Measurements from ENCODE around the gene PARL.

Gene PARL, protein sequence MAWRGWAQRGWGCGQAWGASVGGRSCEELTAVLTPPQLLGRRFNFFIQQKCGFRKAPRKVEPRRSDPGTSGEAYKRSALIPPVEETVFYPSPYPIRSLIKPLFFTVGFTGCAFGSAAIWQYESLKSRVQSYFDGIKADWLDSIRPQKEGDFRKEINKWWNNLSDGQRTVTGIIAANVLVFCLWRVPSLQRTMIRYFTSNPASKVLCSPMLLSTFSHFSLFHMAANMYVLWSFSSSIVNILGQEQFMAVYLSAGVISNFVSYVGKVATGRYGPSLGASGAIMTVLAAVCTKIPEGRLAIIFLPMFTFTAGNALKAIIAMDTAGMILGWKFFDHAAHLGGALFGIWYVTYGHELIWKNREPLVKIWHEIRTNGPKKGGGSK

DNA sequence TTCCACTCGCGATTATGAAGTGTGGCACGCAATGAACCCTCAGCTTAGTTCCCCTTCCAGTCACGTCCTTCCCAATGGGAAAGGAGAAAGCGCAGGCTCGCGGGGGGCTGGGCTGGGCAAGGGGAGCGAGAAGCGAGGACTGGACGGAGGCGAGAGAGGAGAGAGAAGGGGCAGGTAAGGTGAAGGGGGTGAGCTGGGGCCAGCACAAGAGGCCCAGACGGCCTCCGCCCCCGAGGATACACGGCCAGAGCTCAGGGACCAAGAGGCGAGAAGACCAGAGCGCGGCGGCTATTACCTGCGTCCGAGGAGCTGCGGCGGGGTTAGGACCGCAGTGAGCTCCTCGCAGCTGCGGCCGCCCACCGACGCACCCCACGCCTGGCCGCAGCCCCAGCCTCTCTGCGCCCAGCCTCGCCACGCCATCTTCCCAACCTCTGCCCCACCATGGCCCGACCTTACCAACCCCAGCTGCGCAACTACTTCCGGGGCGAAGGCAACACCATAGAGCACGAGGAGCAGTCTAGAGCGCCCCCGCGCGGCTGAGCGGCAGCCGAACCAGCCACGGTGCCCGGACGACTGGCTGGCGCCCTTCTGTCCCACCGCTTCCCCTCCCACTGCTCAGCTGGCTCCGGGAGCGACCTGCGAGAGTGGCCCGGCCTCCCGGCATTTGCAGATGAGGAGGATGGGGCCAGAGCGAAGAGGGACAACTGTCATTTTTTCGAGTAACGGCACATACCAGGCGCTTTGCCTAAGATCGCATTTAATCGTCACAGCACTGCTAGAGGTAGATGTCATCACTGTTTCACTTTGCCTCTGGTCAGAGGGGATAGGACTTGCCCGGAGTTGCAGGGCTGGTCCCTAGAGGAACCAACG lies at the start of gene PARL:
PARL (minus strand) TSS at position 454 of the 870 bp plus-strand sequence; CDS start at position 420, 34 bp downstream.
- no peak for FAIRE-seq

DNA sequence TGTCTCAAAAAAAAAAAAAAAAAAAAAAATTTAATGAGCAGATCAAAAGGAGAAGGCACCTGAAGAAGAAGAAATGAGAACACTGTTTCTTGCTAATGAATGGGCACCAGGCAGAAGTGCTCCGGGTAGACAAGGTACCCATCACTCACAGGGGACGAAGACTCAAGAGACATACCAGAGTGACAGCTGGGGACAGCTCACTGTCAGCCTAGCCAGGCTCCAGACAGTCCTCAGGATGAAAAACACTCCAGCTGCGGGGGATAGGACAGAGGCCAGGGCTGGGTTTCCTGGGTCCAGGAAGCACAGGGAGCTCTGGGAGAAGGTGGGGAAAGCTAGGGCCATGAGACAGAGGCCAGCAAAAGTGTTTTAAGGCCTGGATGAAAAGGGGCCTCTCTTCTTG lies 48.5 kb upstream of the PARL start:
- no peak for FAIRE-seq

DNA sequence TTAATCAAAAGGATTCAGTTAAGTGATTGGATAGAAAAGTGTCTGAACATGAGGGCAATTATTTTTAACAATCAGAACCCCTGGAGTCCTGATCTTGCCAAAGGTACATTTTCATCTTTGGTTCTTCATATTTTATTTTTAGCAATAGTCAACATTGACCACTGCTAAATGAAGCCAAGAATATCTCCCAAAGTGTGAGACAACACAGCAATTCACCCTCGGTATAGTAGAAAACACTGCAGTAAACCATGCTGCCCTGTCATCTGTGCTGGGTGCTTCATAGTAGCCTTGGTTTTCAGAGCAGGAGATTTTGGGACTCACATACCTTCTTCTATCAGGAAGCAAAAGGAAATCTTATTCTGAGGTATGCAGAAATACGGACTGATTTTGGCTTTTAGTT lies 47.2 kb upstream of the PARL start:
- FAIRE-seq = no peak

DNA sequence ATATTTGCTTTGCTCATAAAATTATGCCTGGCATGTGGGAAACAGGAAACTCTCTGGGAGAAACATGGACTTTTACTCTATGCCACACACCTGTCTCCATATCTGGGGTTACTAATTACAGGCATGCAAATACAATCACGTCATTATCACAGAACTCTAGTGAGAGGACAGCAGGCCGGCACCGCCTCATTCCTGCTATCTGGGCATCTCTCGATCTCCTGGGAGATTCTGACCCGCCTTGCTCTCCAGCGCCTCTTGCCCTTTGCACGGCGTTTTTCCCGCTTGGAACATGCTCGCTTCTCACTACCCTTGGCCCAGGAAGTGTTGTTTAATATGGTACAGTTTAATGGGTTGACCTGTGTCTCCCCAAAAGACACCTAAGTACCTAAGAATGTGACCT lies 45.4 kb upstream of the PARL start:
- no peak for FAIRE-seq

DNA sequence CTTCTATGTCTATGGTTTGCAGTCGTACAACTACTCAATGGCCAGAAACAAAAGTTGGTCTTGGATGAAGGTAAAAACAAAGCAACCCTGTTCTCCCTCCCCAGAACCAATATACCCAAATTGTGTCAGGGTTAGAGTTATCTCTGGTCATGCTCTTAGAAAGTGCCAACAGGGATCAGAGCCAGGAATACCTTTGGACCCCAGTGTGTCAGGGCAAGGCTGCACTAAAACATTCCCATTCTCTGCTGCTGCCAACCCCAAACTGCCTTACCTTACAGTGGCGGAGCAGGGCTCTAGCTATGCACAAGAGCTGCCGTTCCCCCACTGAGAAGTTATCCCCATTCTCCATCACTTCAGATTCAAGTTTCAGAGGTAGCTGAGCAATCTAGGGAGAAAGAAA lies 42.4 kb upstream of the PARL start:
- no peak for FAIRE-seq

DNA sequence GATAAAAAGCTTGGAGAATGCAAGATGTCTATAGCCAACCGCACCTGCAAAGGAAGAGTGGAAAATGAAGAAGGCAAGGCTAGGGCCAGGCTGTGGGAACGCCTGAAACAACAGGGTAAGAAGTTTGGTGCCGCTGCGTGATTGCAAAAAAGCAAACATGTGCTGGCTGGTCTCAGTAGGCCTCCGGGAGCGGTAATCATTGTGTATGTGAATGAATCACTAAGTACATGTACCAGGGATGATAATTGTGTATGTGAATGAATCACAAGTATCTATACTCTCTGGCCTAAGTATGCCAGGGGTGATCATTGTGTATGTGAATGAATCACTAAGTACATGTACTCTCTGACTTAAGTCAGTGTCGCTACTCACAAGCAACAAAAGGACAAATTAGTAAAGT lies 40.3 kb upstream of the PARL start:
- FAIRE-seq = no peak

DNA sequence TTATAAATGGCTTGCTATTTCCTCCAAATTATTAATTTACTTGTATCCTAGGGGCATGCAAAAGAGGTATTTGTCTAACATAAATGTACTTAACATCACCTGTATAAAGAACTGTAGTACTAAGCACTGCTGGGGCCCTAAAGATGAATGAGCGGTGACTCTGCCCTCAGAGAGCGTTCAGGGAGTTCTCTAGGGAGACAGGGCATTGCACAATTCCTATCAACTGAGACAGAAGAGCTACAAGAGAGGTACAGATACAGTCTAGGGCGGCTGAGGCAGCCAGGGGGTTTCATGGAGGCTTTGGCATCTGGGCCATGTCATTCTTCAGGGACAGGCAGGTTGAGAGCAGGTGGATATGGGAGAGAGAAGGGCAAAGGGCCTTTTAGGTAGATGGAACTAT lies 39.9 kb upstream of the PARL start:
- no peak for FAIRE-seq

DNA sequence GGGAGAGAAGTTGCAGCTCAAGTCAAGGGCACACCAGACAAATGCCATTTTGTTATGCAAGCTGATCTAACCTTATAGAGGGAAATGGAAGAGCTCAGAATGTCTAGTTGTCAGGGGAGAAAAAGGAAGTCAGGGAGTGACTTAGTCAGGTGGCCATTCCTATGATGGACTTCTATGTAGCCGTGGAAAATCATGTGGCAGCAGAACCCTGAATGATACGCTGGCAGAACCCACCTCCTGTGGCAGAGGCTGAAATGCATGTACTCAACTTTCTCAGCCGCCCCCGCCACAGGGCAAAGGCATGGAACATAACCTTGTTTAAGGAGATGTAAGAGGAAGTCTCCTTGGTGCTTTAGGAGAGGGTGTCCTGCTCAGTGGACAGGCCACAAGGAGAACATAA lies 37.7 kb upstream of the PARL start:
- no peak for FAIRE-seq

DNA sequence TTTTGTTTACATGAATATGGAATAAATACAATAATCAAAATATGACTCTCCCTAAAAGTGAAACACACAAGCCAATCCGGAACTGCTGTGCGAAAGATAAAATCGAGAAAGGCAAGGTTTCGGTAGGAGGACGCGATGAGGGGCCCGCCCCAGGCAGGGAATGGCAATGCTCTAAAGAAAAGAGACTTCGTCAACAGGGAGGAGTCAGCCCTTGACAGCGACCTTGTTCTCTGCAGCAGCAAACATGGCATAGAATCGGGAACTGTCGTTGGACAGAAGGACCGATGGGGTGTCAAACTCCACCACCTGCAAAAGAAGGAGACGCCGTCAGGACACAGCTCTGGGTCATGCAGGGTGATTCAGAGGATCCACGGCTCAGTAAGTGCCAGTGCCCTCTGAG lies 36.4 kb upstream of the PARL start:
- FAIRE-seq = no peak

DNA sequence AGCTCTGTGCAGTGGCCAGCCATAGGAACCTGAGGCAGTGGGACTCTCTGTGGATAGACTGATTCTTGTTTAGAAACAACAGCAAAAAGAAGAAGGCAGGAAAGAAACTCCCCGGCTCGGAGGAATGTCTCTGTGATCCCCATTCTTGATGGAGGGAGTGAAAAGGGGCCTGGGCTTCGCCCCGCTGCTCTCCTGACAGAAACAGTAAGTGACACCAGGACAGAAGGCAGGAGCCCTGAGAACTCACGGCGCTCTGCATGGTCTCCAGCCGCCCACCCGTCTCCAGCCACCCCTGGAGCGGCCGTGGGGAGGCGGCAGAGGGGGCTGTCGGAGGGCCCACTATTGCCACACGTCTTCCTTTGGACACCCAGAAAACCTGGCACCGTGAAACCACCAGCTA lies 35.7 kb upstream of the PARL start:
- FAIRE-seq = no peak

DNA sequence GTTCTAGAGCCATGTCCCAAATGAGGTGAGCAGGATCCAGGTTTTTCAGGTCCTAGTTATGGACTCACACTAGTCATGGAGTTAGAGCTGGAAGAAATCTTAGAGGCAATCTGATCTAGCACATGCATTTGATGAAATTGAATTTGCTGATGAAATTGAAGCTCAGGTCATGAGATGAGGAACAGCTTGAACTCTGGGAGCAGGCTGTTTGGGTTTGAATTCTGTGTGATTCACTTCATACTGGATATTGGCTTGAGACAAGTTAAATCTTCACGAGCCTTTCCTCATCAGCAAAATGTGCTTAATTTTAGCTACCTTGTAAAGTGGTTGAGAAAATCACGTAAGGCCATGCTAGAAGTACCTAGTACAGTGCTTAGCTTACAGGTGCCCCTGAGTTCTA lies 33.5 kb upstream of the PARL start:
- FAIRE-seq = no peak

DNA sequence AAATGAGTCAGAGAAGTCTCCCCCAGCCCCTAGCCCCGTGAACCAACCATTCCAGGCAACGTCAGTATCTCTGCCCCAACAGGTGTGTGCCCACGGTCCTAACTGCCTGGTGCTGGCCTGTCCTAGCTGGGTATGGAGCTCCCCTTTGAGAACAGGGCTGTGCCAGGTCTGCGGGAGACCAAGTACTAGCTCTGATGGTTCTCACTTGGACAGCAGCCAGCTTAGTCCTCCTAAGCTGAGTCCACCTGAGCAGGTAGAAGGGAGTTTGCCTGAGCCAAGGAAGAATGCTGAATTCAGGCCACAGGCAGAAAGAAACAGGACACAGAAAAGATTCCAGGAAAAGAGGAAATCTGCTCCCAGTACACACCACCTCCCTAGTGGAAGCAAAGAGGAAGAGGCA lies 33.1 kb upstream of the PARL start:
- FAIRE-seq = no peak

DNA sequence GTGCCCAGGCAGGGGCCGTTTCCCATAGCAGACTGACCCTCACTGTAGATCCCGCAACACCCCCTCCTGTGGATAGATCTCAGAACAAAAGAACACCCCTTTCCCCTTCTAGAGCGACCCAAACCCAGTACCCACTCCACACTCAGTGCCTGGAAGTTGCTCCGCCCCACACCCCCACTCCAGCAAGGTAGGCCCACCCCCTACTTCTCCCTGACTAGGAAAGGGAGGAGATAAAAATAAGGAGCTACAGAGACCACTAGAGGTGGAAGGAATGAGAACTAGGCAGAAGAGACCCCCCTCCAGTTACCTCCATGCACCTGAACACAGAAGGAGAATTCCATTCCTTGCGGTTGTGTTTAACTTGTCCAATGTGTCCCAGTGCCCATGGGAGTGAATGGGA lies 30.2 kb upstream of the PARL start:
- FAIRE-seq = no peak

DNA sequence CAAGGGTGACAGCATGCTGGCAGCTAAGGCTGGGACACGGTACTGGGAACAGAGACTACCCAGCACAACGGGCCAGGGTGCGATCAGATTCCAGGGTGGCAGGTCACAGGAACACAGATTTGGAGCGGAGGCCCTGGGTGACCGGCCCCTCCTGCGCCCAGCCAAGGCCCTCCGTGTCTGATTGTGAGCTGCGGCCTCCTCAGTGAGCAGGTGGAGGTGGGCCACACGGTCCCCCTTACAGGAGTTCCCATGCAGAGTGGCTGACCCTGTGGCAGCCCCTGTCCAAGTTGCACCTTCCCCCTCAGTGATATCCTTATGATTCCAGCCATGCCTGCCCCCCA lies 28.9 kb upstream of the PARL start:
- FAIRE-seq = no peak

DNA sequence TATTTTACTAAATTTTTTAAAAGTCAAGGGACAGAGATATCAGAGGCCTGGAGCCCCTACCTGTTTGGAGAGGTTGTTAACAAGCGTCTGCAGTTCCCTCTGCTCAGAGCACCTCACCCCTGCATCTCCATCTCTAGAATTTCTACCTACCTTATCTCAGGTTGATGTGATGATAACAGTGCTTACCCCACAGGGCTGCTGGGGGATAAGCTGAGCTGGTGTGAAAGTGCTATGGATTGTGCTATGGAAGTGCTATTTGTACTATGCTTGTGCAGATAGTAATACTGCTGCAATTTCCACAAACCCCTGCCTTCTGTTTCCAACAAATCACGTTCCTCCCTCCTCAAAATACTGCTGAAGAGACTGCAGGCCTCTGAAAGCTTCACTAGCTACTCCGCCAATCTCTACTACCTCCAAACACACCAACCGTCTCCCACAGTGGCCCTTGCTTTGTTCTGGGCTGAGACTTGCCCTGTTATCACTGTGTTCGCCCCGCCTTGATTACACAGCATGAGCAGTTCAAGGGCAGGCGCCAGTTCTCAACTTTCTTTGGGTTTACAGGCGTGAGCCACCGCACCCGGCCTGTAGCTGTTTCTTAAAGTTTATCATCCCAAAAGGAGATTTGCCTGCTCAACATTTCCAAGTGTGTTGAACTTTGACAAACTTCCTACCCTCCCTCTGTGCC lies 28.4 kb upstream of the PARL start:
- no peak for FAIRE-seq

DNA sequence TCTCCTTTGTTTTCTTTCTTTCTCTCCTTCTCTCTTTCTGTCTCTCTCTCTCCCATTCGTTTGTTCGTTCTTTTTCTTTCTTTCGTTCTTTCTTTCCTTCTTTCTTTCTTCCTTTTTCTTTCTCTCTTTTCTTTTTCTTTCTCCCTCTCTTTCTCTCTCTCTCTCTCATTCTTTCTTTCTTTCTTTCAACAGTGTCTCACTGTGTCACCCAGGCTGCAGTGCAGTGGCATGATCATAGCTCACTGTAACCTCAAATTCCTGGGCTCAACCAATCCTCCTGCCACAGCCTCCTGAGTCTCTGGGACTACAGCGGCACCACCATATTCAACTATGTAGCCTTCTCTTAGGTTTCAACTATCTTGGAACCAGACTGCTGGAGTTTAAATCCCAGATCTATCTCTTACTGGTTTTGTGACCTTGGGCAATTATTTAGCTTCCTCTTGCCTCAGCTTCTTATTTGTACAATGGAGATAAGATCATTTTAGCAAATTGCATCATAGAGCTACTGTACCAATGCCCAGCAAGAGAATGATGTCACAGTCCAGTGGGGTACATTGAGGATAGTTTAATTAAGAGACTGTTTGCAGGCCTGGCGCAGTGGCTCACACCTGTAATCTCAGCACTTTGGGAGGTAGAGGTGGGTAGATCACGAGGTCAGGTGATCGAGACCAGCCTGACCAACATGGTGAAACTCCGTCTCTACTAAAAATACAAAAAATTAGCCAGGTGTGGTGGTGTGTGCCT lies 27.3 kb upstream of the PARL start:
- no peak for FAIRE-seq

DNA sequence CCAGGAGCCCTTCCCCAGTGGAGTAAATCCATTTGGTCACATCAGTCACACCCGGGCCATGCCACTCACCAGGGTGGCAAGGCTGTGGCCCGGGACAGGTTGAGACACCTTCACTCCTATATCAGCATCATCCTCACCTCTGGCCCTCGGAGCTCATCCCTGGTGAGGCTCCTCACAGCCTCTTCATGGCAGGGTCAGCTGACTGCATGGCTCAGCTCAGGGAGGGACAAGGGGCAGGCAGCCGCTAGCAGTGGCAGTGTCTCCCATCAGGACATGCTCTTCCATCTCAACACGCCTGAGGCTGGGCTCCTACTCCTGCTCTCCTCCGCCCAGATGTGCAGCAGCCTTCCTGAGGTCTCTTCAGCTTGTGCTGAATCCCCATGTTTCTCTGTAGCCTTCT lies 26.4 kb upstream of the PARL start:
- no peak for FAIRE-seq

DNA sequence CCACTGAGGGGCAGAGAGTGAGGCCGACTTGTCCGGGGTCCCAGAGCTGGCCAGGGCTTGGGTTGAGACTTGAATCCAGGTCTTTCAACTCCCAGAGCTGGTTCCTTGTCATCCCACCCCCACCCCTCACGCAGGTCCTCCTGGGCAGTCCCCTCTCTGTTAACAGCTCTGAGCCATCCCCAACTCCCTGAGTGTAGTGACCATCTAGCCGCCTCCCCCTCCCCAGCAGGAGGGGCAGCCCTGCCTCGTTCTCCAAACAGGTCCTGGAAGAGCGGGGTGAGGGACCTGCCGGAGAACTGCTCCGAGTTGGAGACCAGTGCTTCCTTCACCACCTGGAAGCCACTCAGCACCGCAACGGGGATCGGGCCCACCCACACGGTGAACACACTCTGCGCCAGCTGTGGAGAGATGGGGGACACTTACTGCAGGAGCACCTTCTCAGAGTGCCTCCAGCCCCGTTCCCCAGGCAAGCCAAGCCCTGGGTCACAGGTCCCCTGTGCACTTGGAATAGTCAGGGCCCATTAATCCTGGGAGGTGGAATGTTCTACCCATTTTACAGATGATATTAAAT lies 24.4 kb upstream of the PARL start:
- FAIRE-seq = no peak

DNA sequence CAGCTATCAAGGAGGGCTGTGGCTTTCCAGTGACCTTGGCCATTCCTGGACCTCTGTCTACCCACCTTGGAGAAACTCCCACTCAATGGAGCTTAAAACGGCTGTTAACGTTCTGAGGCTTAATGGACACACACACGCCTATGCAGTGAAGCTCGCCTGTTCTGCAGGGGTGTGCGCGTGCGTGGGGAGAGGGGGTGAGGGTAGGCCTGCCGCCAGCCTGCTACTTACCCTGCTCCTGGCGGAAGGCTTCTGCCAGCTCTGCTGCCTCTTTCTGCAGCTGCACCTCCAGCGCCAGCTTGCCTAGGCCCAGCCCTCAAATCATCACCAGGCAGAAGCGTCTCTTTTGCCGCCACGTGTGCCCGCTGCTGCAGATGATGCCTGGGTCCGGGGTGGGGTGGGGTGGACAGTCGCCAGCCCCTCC lies 23.2 kb upstream of the PARL start:
- no peak for FAIRE-seq

DNA sequence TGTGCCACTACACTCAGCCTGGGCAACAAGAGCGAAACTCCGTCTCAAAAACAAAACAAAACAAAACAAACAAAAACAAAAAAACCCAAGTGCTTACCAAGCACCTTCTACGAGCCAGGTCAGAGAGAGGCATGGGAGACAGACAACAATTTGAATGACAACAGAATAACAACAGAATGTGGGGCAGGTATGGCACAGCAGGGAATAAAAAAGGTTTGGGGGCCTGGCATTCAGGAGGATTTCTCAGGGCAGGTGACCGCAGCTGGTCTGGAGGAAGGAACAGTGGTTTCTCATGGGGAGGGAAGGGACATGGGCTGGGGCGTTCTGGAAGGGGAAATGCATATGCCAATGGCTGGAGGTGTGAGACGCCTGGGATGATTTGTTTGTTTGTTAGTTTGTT lies 22.5 kb upstream of the PARL start:
- FAIRE-seq = no peak

DNA sequence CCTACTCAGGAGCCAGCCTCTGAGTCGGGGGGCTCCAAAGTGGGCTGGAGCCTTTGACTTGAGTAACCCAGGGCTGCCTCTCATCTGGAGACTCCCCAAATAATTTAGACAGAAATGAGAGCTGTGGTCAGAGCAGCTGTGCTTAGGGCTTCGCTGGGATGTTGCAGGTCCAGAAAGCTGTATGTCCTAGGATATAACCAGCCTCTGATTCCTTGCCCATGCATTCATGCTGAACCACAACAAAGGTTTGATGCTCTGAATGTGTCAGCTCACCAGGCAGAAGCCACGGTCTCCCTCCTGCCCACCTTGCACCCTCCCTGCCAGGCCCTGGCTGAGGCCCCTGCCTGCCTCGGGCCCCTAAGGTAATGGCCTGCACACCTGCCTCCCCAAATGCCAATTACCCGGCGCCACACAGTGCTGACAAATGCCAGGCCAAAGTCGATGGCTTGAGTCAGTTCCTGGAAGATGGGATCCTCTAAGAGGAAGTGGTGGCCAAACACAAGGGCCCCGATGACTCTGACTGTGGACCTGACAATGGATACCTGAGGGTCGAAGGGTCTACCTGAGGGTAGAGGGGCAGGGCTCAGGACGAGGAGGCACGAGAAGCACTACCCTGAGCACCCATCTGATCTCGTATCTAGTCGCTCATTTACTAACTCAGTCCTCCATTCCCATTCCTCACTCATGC lies 21.7 kb upstream of the PARL start:
- FAIRE-seq = no peak

Measured in G401.6 (cell line).